ENCODE measurements around the gene MARCHF10. TPM values are rescaled to one million over a fixed set of nuclear protein-coding genes. Genes with fewer than 3 reads are reported as not detected.

Gene MARCHF10
- total RNA-seq, 6 donors from 2014 or later, result 0.72 to 7.2 (median 3.2) TPM

DNA sequence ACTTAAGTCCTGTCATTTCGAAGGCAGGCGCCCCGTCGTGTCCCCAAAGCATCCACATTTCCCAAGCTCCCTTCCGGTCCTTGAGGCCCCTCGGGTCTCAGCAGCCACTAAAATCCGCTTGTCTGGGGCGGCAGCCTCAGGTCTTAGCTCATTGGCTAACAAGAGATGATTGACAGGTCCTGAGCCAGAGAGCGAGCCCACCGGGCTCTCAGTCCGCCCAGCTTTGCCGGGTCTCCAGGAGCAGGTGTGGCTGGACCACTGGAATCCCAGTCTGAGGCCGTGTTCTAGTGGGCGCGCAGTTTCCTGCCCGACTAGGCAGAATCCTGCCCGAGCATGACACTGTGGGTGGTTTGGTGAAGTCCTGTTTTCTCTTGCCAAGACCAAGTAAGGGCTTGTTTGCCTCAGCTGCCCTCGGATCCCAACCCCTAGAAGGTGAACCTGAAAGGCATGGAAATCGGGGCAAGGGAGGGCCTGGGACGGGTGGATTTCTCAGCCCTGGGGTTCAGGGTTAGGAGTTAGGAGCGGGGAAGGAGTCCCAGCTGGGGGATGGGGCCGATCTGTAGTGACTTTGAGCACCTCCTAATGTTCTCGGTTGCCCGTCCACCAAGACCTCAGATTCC, 137.8 kb downstream of the MARCHF10 start:
- 84 to 86% methylated on average over 22 to 24 of the region's 24 CpGs for WGBS, 2 donors
- DNase-seq, result no peak
- H3K27ac ChIP-seq, result no peak overlapping the region
- no peak for ATAC-seq (ENCODE audit: low FRiP score in 2 of 2)
- TF ChIP-seq POLR2AphosphoS5 (IDR thresholded peaks at IDR 0.05) (no peak), EP300 (IDR thresholded peaks at IDR 0.05) (no peak), POLR2A (IDR thresholded peaks at IDR 0.05) (no peak)
- TF ChIP-seq, protein P1, sequence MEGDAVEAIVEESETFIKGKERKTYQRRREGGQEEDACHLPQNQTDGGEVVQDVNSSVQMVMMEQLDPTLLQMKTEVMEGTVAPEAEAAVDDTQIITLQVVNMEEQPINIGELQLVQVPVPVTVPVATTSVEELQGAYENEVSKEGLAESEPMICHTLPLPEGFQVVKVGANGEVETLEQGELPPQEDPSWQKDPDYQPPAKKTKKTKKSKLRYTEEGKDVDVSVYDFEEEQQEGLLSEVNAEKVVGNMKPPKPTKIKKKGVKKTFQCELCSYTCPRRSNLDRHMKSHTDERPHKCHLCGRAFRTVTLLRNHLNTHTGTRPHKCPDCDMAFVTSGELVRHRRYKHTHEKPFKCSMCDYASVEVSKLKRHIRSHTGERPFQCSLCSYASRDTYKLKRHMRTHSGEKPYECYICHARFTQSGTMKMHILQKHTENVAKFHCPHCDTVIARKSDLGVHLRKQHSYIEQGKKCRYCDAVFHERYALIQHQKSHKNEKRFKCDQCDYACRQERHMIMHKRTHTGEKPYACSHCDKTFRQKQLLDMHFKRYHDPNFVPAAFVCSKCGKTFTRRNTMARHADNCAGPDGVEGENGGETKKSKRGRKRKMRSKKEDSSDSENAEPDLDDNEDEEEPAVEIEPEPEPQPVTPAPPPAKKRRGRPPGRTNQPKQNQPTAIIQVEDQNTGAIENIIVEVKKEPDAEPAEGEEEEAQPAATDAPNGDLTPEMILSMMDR (IDR thresholded peaks at IDR 0.05), result no peak
- H3K36me3 ChIP-seq, result peaks cover 0 to 22% (median 9%) of the 10 kb centered on the region in 4 donors
- no peak overlapping the region for H3K4me3 ChIP-seq
- H3K4me1 ChIP-seq, result no peaks in the 10 kb centered on the region
- no peaks in the 10 kb centered on the region for H3K9me3 ChIP-seq
- no peaks in the 10 kb centered on the region for H3K27me3 ChIP-seq

DNA sequence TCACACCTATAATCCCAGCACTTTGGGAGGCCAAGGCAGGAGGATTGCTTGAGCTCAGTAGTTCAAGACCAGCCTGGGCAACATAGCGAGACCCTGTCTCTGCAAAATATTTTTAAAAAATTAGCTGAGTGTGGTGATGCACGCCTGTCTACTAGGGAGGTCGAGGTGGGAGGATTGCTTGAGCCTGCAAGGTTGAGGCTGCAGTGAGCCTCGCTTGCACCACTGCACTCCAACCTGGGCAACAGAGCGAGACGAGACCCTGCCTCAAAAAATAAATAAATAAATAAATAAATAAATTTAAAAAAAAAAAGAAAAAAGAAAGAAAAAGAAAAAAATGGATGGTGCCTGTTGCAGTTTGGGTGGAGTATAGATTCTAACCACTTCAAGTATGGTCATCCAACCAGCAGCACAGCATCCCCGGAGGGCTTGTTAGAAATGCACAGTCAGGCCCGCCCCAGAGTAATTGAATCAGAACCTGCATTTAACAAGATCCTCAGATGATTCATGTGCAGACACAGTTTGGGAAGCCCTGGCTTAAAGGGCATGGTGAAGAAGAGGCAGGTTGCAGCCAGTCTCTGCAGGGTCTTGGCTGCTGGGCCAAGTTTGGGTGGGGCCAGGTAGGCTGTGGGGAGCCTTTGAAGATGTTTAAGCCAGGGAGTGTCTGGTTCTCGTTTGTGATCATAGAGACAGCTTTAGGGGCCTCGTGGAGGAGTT, 139.9 kb downstream of the MARCHF10 start:
- H3K9me3 ChIP-seq, result no peaks in the 10 kb centered on the region
- WGBS, 2 donors, result 78 to 82% methylated on average over 10 of the region's 10 CpGs
- no peaks in the 10 kb centered on the region for H3K4me1 ChIP-seq
- DNase-seq (no peak), ATAC-seq (ENCODE audit: low FRiP score in 2 of 2) (no peak)
- H3K4me3 ChIP-seq, result no peak overlapping the region
- no peak overlapping the region for H3K27ac ChIP-seq
- no peaks in the 10 kb centered on the region for H3K27me3 ChIP-seq
- peaks cover 0 to 20% (median 2%) of the 10 kb centered on the region in 4 donors for H3K36me3 ChIP-seq
- TF ChIP-seq POLR2A (IDR thresholded peaks at IDR 0.05) (no peak), EP300 (IDR thresholded peaks at IDR 0.05) (no peak), POLR2AphosphoS5 (IDR thresholded peaks at IDR 0.05) (no peak)
- TF ChIP-seq, protein P1 (IDR thresholded peaks at IDR 0.05), result no peak

DNA sequence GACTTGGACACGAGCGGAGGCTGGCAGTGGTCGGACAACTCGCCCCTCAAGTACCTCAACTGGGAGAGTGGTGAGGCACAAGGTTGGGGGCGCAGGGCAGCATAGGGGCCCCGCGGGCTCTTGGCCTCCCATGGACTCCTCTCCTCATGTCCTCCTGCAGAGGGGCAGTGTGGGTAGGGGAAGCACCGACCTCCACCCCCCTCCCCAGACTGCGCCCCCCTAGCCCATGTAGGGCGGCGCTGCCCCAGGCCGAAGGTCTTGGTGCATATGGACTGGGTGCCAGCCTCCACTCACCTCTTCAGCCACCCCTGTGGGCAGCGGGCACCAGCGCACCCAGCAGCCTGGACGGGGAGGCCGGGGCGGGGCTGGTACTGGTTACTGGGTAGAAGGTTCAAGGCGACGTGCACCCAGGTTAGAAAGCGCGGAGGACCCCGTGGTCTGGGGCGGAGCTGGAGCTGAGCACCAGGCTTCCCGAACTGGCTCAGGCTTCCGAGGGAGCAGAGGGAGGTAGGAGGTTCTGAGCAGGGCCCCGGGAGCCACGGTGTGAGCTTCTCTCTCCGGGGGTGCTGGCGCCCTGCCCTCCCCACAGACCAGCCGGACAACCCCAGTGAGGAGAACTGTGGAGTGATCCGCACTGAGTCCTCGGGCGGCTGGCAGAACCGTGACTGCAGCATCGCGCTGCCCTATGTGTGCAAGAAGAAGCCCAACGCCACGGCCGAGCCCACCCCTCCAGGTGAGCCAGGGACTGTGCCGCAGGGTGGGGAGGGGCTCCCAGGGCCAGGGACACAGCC, 141.1 kb downstream of the MARCHF10 start:
- Histone ChIP-seq H3K36me3 (peaks cover 0 to 15% (median 2%) of the 10 kb centered on the region in 4 donors), H3K4me3 (no peak overlapping the region), H3K27ac (no peak overlapping the region), H3K9me3 (no peaks in the 10 kb centered on the region), H3K27me3 (no peaks in the 10 kb centered on the region), H3K4me1 (no peaks in the 10 kb centered on the region)
- 94% methylated on average over 16 to 40 of the region's 40 CpGs for WGBS, 2 donors
- TF ChIP-seq POLR2A (IDR thresholded peaks at IDR 0.05) (no peak), EP300 (IDR thresholded peaks at IDR 0.05) (no peak), POLR2AphosphoS5 (IDR thresholded peaks at IDR 0.05) (no peak)
- TF ChIP-seq, protein P1 (IDR thresholded peaks at IDR 0.05), result no peak
- ATAC-seq (ENCODE audit: low FRiP score in 2 of 2) (peak in 1 of 2 donors; percentile 19), DNase-seq (peak in 1 of 2 donors; percentile 85)

DNA sequence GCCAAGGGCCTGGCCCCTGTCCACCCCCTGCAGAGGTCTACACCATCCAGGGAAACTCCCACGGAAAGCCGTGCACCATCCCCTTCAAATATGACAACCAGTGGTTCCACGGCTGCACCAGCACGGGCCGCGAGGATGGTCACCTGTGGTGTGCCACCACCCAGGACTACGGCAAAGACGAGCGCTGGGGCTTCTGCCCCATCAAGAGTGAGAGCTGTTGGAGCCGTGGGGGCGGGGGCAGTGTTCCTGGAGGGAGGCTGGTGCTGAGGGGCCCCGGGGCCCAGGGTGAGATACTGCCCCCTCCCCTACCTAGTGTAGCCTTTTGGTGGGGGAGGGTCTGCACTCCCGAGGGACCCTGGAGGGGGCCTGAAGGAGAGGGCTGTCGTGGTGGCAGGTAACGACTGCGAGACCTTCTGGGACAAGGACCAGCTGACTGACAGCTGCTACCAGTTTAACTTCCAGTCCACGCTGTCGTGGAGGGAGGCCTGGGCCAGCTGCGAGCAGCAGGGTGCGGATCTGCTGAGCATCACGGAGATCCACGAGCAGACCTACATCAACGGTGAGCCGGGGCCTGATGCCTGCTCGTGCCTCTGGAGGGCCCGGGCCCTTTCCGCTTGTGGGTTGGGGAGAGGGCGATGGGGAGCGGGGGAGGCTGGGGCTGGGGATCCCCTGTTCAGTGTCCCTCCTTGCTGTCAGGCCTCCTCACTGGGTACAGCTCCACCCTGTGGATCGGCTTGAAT, 141.9 kb downstream of the MARCHF10 start:
- Histone ChIP-seq H3K36me3 (peaks cover 0 to 15% (median 2%) of the 10 kb centered on the region in 4 donors), H3K9me3 (no peaks in the 10 kb centered on the region), H3K27ac (no peak overlapping the region), H3K4me1 (no peaks in the 10 kb centered on the region), H3K27me3 (no peaks in the 10 kb centered on the region), H3K4me3 (no peak overlapping the region)
- TF ChIP-seq POLR2A (IDR thresholded peaks at IDR 0.05), result no peak
- TF ChIP-seq, protein P1 (IDR thresholded peaks at IDR 0.05), result no peak
- no peak for TF ChIP-seq POLR2AphosphoS5 (IDR thresholded peaks at IDR 0.05)
- no peak for TF ChIP-seq EP300 (IDR thresholded peaks at IDR 0.05)
- WGBS, 2 donors, result 87 to 95% methylated on average over 8 to 12 of the region's 30 CpGs
- ATAC-seq (ENCODE audit: low FRiP score in 2 of 2) (no peak), DNase-seq (peak in 1 of 2 donors; percentile 72)
